Mucosa of descending colon (tissue), 3 donors: ENCODE results near the gene PARPBP. TPM values are rescaled to one million over a fixed set of nuclear protein-coding genes. Genes with fewer than 3 reads are reported as not detected.

Source experiments
- ATAC-seq: fragments of 200-7000 bp; cut with Tn5 transposase; one replicate; pipeline ENCODE4 v1.9.1; 2020; ENCODE audit warnings: mild to moderate bottlenecking, moderate library complexity
- DNase-seq, 3 donors: peaks; one replicate each; pipeline ENCODE4 v3.0.0-alpha.2; 2020
- H3K36me3 ChIP-seq: fragments of 200-600 bp; one replicate; pipeline ENCODE4 v1.8.0; 2021; ENCODE audit warnings: low read depth, mild to moderate bottlenecking
- H3K4me1 ChIP-seq: fragments of 200-600 bp; one replicate; pipeline ENCODE4 v1.8.0; 2021; ENCODE audit warnings: low read depth, mild to moderate bottlenecking
- H3K4me3 ChIP-seq: fragments of 200-600 bp; one replicate; pipeline ENCODE4 v1.8.0; 2021; ENCODE audit warnings: mild to moderate bottlenecking
- H3K9me3 ChIP-seq: fragments of 200-600 bp; one replicate; pipeline ENCODE4 v1.8.0; 2021; ENCODE audit warnings: mild to moderate bottlenecking
- intact Hi-C, 2 donors: fragments of 100-400 bp; cut with DNase I in 1 of 2; cut with micrococcal nuclease in 1 of 2; formaldehyde crosslinking; loops; one replicate each; pipeline versions ENCODE4 v1.11.0 to v1.11.1; 2022; cut with DNase I, micrococcal nuclease
- total RNA-seq, 3 donors: library from RNA; stranded (reverse); fragmentation: NEBNext Ultra II Directional in 2 of 3; extraction: Animal tissue kit (Norgen Biotek cat#: 25700) in 2 of 3; gene quantifications; one replicate each; pipeline versions ENCODE4 v1.2.1 to v1.2.4, GENCODE V29; 2021 to 2023
- TF ChIP-seq, protein P1 (sequence below): fragments of 200-600 bp; IDR thresholded peaks from one replicate; pipeline ENCODE4 v1.8.0; 2022; ENCODE audit warnings: antibody characterized with exemption, mild to moderate bottlenecking
- donor health status: DM: no; HTN: no; CAD: no; lungs with moderate emphysema.
- donor health status: DM: no; HTN: no; CAD: no.
- donor health status: DM: no; HTN: yes; CAD: no.

Gene PARPBP
- total RNA-seq, 3 donors from 2014 or later, result 2.7 to 9.0 (median 4.9) TPM

DNA sequence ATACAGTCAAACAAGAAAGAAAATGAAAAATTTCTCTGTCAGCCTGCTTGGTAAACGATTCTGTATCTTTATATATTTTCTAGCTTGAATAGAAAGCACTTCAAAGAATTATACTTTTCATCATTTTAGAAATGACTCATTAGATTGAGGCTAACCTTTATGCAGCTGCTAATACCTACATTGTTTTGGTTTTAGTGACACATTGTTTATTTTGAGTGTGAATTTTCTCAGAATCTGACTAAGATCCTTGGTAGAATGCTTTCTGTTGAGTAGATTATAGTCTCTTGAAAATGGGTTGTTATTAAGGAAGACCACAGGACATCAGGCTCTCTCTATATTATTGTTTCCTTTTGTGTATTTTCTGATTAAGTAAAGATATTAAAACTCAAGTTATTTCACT, 77.8 kb downstream of the PARPBP start, which contains the start of gene PMCH:
PMCH (minus strand) TSS at position 45 of the 400 bp plus-strand sequence. CDS start 63 bp downstream, outside the sequence.
- no peak for ATAC-seq
- H3K9me3 ChIP-seq, result no peaks in the 10 kb centered on the region
- TF ChIP-seq, protein P1, sequence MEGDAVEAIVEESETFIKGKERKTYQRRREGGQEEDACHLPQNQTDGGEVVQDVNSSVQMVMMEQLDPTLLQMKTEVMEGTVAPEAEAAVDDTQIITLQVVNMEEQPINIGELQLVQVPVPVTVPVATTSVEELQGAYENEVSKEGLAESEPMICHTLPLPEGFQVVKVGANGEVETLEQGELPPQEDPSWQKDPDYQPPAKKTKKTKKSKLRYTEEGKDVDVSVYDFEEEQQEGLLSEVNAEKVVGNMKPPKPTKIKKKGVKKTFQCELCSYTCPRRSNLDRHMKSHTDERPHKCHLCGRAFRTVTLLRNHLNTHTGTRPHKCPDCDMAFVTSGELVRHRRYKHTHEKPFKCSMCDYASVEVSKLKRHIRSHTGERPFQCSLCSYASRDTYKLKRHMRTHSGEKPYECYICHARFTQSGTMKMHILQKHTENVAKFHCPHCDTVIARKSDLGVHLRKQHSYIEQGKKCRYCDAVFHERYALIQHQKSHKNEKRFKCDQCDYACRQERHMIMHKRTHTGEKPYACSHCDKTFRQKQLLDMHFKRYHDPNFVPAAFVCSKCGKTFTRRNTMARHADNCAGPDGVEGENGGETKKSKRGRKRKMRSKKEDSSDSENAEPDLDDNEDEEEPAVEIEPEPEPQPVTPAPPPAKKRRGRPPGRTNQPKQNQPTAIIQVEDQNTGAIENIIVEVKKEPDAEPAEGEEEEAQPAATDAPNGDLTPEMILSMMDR, result no peak
- H3K36me3 ChIP-seq, result no peaks in the 10 kb centered on the region
- H3K4me3 ChIP-seq, result no peak within 1 kb of the TSS
- H3K4me1 ChIP-seq, result no peaks in the 10 kb centered on the region
- no peak for DNase-seq
- intact Hi-C loops, result no loop called here

GRCh38 chr12:102201436-102202061, 81.6 kb downstream of the PARPBP start:
- ATAC-seq (no peak), DNase-seq (no peak)
- intact Hi-C loops, result no loop called here
- no peaks in the 10 kb centered on the region for H3K4me1 ChIP-seq
- no peaks in the 10 kb centered on the region for H3K9me3 ChIP-seq
- TF ChIP-seq, protein P1, result no peak
- H3K4me3 ChIP-seq, result no peak overlapping the region
- H3K36me3 ChIP-seq, result no peaks in the 10 kb centered on the region

DNA sequence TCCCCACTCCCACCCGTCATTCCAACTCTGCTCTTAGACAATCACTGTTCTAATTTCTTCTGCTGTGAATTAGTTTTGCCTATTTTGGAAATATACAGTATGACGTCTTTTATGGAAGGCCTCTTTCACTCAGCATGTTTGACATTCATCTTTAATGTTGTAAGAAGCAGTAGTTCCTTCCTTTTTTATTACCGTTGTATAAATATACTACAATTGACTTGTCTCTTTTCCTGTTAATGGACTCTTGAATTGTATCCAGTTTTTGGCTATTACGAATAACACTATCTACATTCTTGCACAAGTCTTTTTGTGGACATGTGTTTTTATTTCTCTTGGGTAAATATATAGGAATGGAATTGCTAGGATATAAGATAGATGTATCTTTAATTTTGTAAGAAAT, 82.6 kb downstream of the PARPBP start:
- intact Hi-C loops, result no loop called here
- Histone ChIP-seq H3K4me1 (no peaks in the 10 kb centered on the region), H3K36me3 (no peaks in the 10 kb centered on the region), H3K4me3 (no peak overlapping the region), H3K9me3 (no peaks in the 10 kb centered on the region)
- TF ChIP-seq, protein P1, result no peak
- ATAC-seq (no peak), DNase-seq (no peak)

DNA sequence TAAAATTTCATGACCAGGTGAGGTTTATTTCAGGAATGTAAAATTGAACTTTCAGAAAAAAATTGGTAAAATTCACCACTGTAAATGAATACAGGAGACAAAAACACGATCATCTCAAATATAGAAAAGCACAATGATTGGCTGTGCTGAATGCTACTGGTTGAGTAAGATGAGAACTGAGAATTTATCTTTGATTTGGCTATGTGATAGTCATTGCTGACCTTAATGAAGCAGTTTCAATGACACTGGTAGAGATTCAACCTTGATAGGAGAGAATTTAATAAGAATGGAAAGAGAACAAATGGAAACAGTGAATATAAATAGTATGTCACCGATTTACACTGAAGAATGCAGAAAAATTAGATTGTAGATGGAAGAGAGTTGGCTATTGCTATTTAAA, 84.0 kb downstream of the PARPBP start:
- H3K4me1 ChIP-seq, result no peaks in the 10 kb centered on the region
- DNase-seq (no peak), ATAC-seq (no peak)
- H3K36me3 ChIP-seq, result no peaks in the 10 kb centered on the region
- TF ChIP-seq, protein P1, result no peak
- intact Hi-C loops, result no loop called here
- no peak overlapping the region for H3K4me3 ChIP-seq
- peaks cover under 1% of the 10 kb centered on the region for H3K9me3 ChIP-seq

GRCh38 chr12:102215992-102216691, 96.2 kb downstream of the PARPBP start:
- Histone ChIP-seq H3K4me3 (no peak overlapping the region), H3K4me1 (no peaks in the 10 kb centered on the region), H3K9me3 (no peaks in the 10 kb centered on the region), H3K36me3 (no peaks in the 10 kb centered on the region)
- intact Hi-C loops, result no loop called here
- no peak for DNase-seq
- ATAC-seq, result no peak
- TF ChIP-seq, protein P1, result no peak
